HFF-Myc (cell line): ENCODE results near the gene GRAMD1C.

Experiments used
- DNase-seq: peaks from one replicate; pipeline ENCODE4 v3.0.0-alpha.2; 2011; ENCODE audit warnings: low read depth; ENCODE audit errors: extremely low read depth
- H3K4me3 ChIP-seq: replicated peaks from 2 replicates; pipeline ENCODE4 v1.5.1; 2011; ENCODE audit warnings: low read depth, mild to moderate bottlenecking, control low read depth, low read length
- CTCF ChIP-seq: IDR thresholded peaks from 2 replicates; pipeline ENCODE4 v1.5.1; 2012; ENCODE audit warnings: mild to moderate bottlenecking, low read depth, low read length, control low read depth; ENCODE audit errors: missing control alignments

Gene GRAMD1C

GRCh38 chr3:113852506-113852905 is 13.9 kb downstream of the GRAMD1C start:
- no peak for DNase-seq
- H3K4me3 ChIP-seq = no peak overlapping the region
- TF ChIP-seq CTCF = no peak

GRCh38 chr3:113867506-113867905 is 28.9 kb downstream of the GRAMD1C start:
- no peak overlapping the region for H3K4me3 ChIP-seq
- TF ChIP-seq CTCF = no peak
- no peak for DNase-seq

- no peak for TF ChIP-seq CTCF
- H3K4me3 ChIP-seq = no peak overlapping the region
- no peak for DNase-seq
These were observed 34.7 kb downstream of the GRAMD1C start for GRCh38 chr3:113873293-113873692.

- no peak overlapping the region for H3K4me3 ChIP-seq
- no peak for DNase-seq
- TF ChIP-seq CTCF = no peak
These were observed 35.4 kb downstream of the GRAMD1C start for GRCh38 chr3:113873814-113874526.

GRCh38 chr3:113878403-113878802 is 39.8 kb downstream of the GRAMD1C start:
- no peak for DNase-seq
- H3K4me3 ChIP-seq = no peak overlapping the region
- no peak for TF ChIP-seq CTCF

- DNase-seq = no peak
- H3K4me3 ChIP-seq = no peak overlapping the region
- TF ChIP-seq CTCF = no peak
These were observed 46.5 kb downstream of the GRAMD1C start for GRCh38 chr3:113885050-113885449.
